HepG2 (cell line): ENCODE results near the gene AGAP1. TPM values are rescaled to one million over a fixed set of nuclear protein-coding genes. Genes with fewer than 3 reads are reported as not detected.

Experiments used
- ATAC-seq: fragments of 200-7000 bp; cut with Tn5 transposase; 3 replicates; pipeline ENCODE4 v1.9.1; 2020; ENCODE audit warnings: mild to moderate bottlenecking, moderate library complexity
- BruUV-seq: library from RNA; stranded (reverse); fragments of 400-500 nt; replicated peaks from 2 replicates; lab custom pipeline; 2021; lab: Mats Ljungman, UMichigan
- CTCF ChIA-PET: fragments of 300-600 bp; formaldehyde crosslinking; extraction: SDS; loops from one replicate; lab custom pipeline; 2021; ENCODE audit warnings: low total read pairs, inconsistent platforms, low intra/inter-chr PET ratio; lab: Yijun Ruan, JAX
- POLR2A ChIA-PET: fragments of 350-600 bp; sonication (Branson Sonifier 250); formaldehyde crosslinking; loops from one replicate; lab custom pipeline; 2020; ENCODE audit warnings: antibody characterized with exemption, inconsistent platforms; lab: Yijun Ruan, JAX
- DNase-seq: peaks from one replicate; pipeline ENCODE4 v3.0.0-alpha.2; 2015; ENCODE audit warnings: low spot score
- FAIRE-seq: peaks from 3 replicates; lab custom pipeline; 2011; peaks lifted over from hg19 to GRCh38; lab: Jason Lieb, UNC
- H2AFZ ChIP-seq: one replicate; pipeline ENCODE4 v1.6.1; 2011; ENCODE audit warnings: low read length, inconsistent platforms
- H3K27ac ChIP-seq: fragments of 300-600 bp; 3 replicates; pipeline ENCODE4 v1.8.0; 2011; ENCODE audit warnings: mixed run types, mild to moderate bottlenecking, mixed read lengths, low read length, inconsistent platforms; ENCODE audit not compliant: insufficient read depth; ENCODE audit errors: extremely low read length
- H3K27me3 ChIP-seq, 2 experiments: fragments of 200-600 bp in 1 of 2; 2 replicates in 1 of 2; 3 replicates in 1 of 2; pipeline versions ENCODE4 v1.6.0 to v1.8.0; 2011; ENCODE audit warnings: low read length in 2 of 2, mild to moderate bottlenecking in 2 of 2, moderate library complexity in 2 of 2, inconsistent platforms in 1 of 2; ENCODE audit not compliant: insufficient read depth in 2 of 2, control insufficient read depth in 1 of 2
- H3K36me3 ChIP-seq, 2 experiments: fragments of 200-600 bp in 1 of 2; replicated peaks in 1 of 2; 2 replicates in 1 of 2; 3 replicates in 1 of 2; pipeline versions ENCODE4 v1.5.1 to v1.8.0; 2011; ENCODE audit warnings: low read length in 2 of 2, inconsistent platforms in 1 of 2; ENCODE audit not compliant: insufficient read depth in 2 of 2, control insufficient read depth in 1 of 2
- H3K4me1 ChIP-seq: 2 replicates; pipeline ENCODE4 v1.5.1; 2012; ENCODE audit warnings: low read length, inconsistent platforms; ENCODE audit not compliant: insufficient read depth
- H3K4me2 ChIP-seq: 2 replicates; pipeline ENCODE4 v1.6.0; 2011; ENCODE audit warnings: low read depth, low read length, inconsistent platforms
- H3K4me3 ChIP-seq, 3 experiments: fragments of 200-600 bp in 1 of 3; sonication (generic), shearing (Covaris generic) in 1 of 3; replicated peaks in 1 of 3; 2 replicates each; pipeline ENCODE4 v1.5.1; 2011 to 2016; ENCODE audit warnings: low read length in 3 of 3, inconsistent platforms in 2 of 3, low read depth in 2 of 3, mild to moderate bottlenecking in 2 of 3, control low read depth in 1 of 3, mixed read lengths in 1 of 3; ENCODE audit not compliant: insufficient read depth in 1 of 3
- H3K79me2 ChIP-seq: one replicate; pipeline ENCODE4 v1.6.1; 2011; ENCODE audit warnings: low read length, inconsistent platforms; ENCODE audit not compliant: insufficient read depth
- H3K9ac ChIP-seq: 2 replicates; pipeline ENCODE4 v1.6.0; 2011; ENCODE audit warnings: mild to moderate bottlenecking, low read depth, low read length, inconsistent platforms; ENCODE audit not compliant: insufficient read depth
- H3K9me3 ChIP-seq: 2 replicates; pipeline ENCODE4 v1.5.1; 2012; ENCODE audit warnings: mild to moderate bottlenecking, low read length
- H4K20me1 ChIP-seq: 2 replicates; pipeline ENCODE4 v1.6.0; 2011; ENCODE audit warnings: inconsistent platforms, mild to moderate bottlenecking, low read length, moderate library complexity; ENCODE audit not compliant: insufficient read depth
- EED ChIP-seq: sonication (generic); formaldehyde crosslinking; IDR thresholded peaks from 2 replicates; pipeline ENCODE4 v1.5.0; 2020; ENCODE audit warnings: mild to moderate bottlenecking, missing genetic modification reagents
- ETV6 ChIP-seq: sonication (generic); formaldehyde crosslinking; conservative IDR thresholded peaks from 2 replicates; pipeline ENCODE4 v1.4.0; 2020; ENCODE audit warnings: missing genetic modification reagents
- IRX3 ChIP-seq: sonication (generic); formaldehyde crosslinking; IDR thresholded peaks from 2 replicates; pipeline ENCODE4 v1.8.1; 2023; ENCODE audit warnings: mild to moderate bottlenecking, low read depth, missing genetic modification reagents, borderline replicate concordance
- MZF1 ChIP-seq: sonication (generic); formaldehyde crosslinking; IDR thresholded peaks from 2 replicates; pipeline ENCODE4 v1.8.1; 2023; ENCODE audit warnings: mild to moderate bottlenecking, missing genetic modification reagents, borderline replicate concordance
- POLR2A ChIP-seq, 2 experiments: IDR thresholded peaks; 2 replicates each; pipeline ENCODE4 v1.6.1; 2011; ENCODE audit warnings: low read depth in 2 of 2, low read length in 2 of 2, mild to moderate bottlenecking in 1 of 2, moderate library complexity in 1 of 2; ENCODE audit not compliant: insufficient read depth in 1 of 2
- ZFP1 ChIP-seq: IDR thresholded peaks from 2 replicates; pipeline ENCODE4 v1.6.1; 2016
- ZFP37 ChIP-seq: sonication (generic); formaldehyde crosslinking; IDR thresholded peaks from 2 replicates; pipeline ENCODE4 v1.4.0; 2020; ENCODE audit warnings: missing genetic modification reagents, borderline replicate concordance
- ZNF10 ChIP-seq: sonication (generic); formaldehyde crosslinking; IDR thresholded peaks from 2 replicates; pipeline ENCODE4 v1.4.0; 2020; ENCODE audit warnings: mild to moderate bottlenecking, low read depth, missing genetic modification reagents, borderline replicate concordance
- ZNF205 ChIP-seq: IDR thresholded peaks from 2 replicates; pipeline ENCODE4 v1.6.1; 2018; ENCODE audit warnings: missing biosample characterization, missing genetic modification reagents
- ZNF644 ChIP-seq: IDR thresholded peaks from 2 replicates; pipeline ENCODE4 v1.6.1; 2016; ENCODE audit warnings: low read depth
- ZZZ3 ChIP-seq: sonication (generic); formaldehyde crosslinking; IDR thresholded peaks from 2 replicates; pipeline ENCODE4 v1.4.0; 2020; ENCODE audit warnings: missing genetic modification reagents, mild to moderate bottlenecking, borderline replicate concordance
- WGBS: methylation state at CpG from one replicate; pipeline ENCODE4 v1.1.6; 2017; ENCODE audit warnings: low lambda C conversion rate; 5-methylcytosine and 5-hydroxymethylcytosine counted together
- in situ Hi-C: cut with HindIII; loops from 2 replicates; pipeline ENCODE4 v1.10.0; 2017; ENCODE audit warnings: low pct_unique_long_range_greater_than_20kb; ENCODE audit not compliant: extremely low pct_ligation_motif_present
- intact Hi-C: fragments of 100-400 bp; cut with micrococcal nuclease; formaldehyde crosslinking; loops from one replicate; pipeline ENCODE4 v1.10.0; 2022; ENCODE audit not compliant: unreplicated experiment
- polyA plus RNA-seq, 8 experiments: library from polyadenylated mRNA; depleted of rRNA in 3 of 8; stranded (reverse) in 7 of 8; unstranded in 1 of 8; fragments of >200 nt; fragmentation: Illumina TruSeq in 4 of 8; extraction: Trizol in 4 of 8; gene quantifications; 2 replicates each; pipeline versions ENCODE4 v1.2.1 to v1.2.3, GENCODE V29; 2011 to 2016; ENCODE audit warnings: low read depth in 4 of 8, missing spikeins in 1 of 8, mixed read lengths in 1 of 8; ENCODE audit not compliant: insufficient read depth in 1 of 8
- total RNA-seq, 5 experiments: library from RNA; depleted of rRNA; stranded (reverse); fragments of >200 nt; fragmentation: Illumina TruSeq; extraction: Trizol; gene quantifications; 2 replicates each; pipeline ENCODE4 v1.2.3, GENCODE V29; 2016; ENCODE audit warnings: low read depth in 1 of 5
- TF ChIP-seq, protein P1 (sequence below): sonication (generic); formaldehyde crosslinking; IDR thresholded peaks from 2 replicates; pipeline ENCODE4 v1.5.0; 2020; ENCODE audit warnings: missing genetic modification reagents, mild to moderate bottlenecking, borderline replicate concordance
- TF ChIP-seq, protein P2 (sequence below): sonication (generic); formaldehyde crosslinking; IDR thresholded peaks from 2 replicates; pipeline ENCODE4 v1.4.0; 2020; ENCODE audit warnings: missing genetic modification reagents
- TF ChIP-seq, protein P3 (sequence below): sonication (generic); formaldehyde crosslinking; IDR thresholded peaks from 2 replicates; pipeline ENCODE4 v1.8.1; 2022; ENCODE audit warnings: mild to moderate bottlenecking, missing genetic modification reagents
- TF ChIP-seq, protein P4 (sequence below): sonication (generic); formaldehyde crosslinking; IDR thresholded peaks from 2 replicates; pipeline ENCODE4 v1.5.1; 2020; ENCODE audit warnings: missing genetic modification reagents, mild to moderate bottlenecking, borderline replicate concordance

AGAP1 gene
- total and polyA plus RNA-seq, 2 of the 13 experiments (the other 11 are each of a cell fraction or from before 2014, with no cell fraction given), result 21.2 to 32.7 TPM

DNA sequence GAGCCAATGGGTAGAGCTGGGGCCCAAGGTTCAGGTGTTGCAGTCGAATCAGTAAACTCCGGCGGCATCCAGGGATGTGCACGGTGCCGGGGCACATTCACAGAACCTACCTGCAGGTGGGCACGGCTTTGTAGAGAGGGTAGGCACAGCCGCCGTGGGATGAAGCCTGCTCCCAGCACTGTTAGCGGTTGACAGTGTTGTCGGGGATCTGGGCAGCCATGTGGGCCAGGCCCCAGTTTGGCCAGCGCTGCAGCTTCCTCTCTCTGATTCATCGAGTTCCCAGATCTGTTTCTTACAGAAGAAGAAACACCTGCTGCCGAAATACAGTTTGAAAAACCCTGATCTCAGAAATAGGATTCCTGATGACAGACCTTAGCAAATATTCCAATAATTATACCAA, 274.8 kb downstream of the AGAP1 start (continued):
- no peak for TF ChIP-seq ZZZ3 (CRISPR knock-in tag)
- TF ChIP-seq ZNF205 (CRISPR knock-in tag), result no peak
- TF ChIP-seq ETV6 (CRISPR knock-in tag), result no peak
- TF ChIP-seq ZFP1, result no peak
- TF ChIP-seq, protein P1, sequence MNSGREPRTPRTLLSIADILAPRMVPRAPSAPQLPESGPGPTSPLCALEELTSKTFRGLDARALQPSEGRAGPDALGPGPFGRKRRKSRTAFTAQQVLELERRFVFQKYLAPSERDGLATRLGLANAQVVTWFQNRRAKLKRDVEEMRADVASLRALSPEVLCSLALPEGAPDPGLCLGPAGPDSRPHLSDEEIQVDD (CRISPR knock-in tag), result no peak
- TF ChIP-seq ZNF10 (CRISPR knock-in tag), result no peak
- TF ChIP-seq ZNF644 (CRISPR knock-in tag), result no peak
- TF ChIP-seq IRX3 (CRISPR knock-in tag), result no peak
- no peak for TF ChIP-seq MZF1 (CRISPR knock-in tag)
- no peak for TF ChIP-seq ZFP37 (CRISPR knock-in tag)
- TF ChIP-seq EED (CRISPR knock-in tag), result no peak

DNA sequence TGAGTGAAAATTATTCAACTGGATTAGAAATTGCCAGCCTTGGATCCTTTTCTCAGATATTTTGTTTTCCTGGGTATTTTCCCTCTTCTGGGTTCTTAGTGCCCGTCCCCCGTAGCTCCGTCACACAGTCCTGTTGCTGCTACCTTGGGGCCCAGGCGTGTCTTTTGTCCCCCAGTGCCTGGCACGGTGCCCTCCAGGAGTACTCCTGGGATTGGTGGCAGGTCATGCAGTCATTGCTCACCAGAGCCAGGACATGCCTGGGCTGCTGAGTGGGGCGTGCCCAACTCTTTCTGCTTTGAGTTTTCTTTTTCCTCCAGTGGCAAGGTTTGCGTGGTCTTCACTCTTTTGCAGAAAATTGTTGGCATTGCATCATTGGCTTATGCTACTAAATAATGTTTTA, 275.2 kb downstream of the AGAP1 start:
- H3K4me1 ChIP-seq, result peaks cover 12% of the 10 kb centered on the region; the same call in 1 of the 2 replicates
- H3K9me3 ChIP-seq, result no peaks in the 10 kb centered on the region
- BruUV-seq, result no TSS peak
- DNase-seq (no peak), ATAC-seq (no peak), FAIRE-seq (no peak)
- H3K27me3 ChIP-seq, result no peaks in the 10 kb centered on the region
- no peak overlapping the region for H3K27ac ChIP-seq
- 96% methylated on average over 7 of the region's 7 CpGs for WGBS
- H3K79me2 ChIP-seq, result no peaks in the 10 kb centered on the region
- H3K4me2 ChIP-seq, result no peak overlapping the region
- intact Hi-C loops (no loop called here), in situ Hi-C loops (no loop called here)
- no peak overlapping the region for H3K4me3 ChIP-seq
- H3K36me3 ChIP-seq, result peaks cover 3 to 6% of the 10 kb centered on the region in 2 experiments; a peak in 3 of 5 replicates
- no peak overlapping the region for H3K9ac ChIP-seq
- POLR2A ChIA-PET, result no interaction called here
- H2AFZ ChIP-seq, result no peak overlapping the region
- CTCF ChIA-PET, result no interaction called here
- H4K20me1 ChIP-seq, result no peaks in the 10 kb centered on the region
- TF ChIP-seq, protein P2, sequence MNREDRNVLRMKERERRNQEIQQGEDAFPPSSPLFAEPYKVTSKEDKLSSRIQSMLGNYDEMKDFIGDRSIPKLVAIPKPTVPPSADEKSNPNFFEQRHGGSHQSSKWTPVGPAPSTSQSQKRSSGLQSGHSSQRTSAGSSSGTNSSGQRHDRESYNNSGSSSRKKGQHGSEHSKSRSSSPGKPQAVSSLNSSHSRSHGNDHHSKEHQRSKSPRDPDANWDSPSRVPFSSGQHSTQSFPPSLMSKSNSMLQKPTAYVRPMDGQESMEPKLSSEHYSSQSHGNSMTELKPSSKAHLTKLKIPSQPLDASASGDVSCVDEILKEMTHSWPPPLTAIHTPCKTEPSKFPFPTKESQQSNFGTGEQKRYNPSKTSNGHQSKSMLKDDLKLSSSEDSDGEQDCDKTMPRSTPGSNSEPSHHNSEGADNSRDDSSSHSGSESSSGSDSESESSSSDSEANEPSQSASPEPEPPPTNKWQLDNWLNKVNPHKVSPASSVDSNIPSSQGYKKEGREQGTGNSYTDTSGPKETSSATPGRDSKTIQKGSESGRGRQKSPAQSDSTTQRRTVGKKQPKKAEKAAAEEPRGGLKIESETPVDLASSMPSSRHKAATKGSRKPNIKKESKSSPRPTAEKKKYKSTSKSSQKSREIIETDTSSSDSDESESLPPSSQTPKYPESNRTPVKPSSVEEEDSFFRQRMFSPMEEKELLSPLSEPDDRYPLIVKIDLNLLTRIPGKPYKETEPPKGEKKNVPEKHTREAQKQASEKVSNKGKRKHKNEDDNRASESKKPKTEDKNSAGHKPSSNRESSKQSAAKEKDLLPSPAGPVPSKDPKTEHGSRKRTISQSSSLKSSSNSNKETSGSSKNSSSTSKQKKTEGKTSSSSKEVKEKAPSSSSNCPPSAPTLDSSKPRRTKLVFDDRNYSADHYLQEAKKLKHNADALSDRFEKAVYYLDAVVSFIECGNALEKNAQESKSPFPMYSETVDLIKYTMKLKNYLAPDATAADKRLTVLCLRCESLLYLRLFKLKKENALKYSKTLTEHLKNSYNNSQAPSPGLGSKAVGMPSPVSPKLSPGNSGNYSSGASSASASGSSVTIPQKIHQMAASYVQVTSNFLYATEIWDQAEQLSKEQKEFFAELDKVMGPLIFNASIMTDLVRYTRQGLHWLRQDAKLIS, result no peak
- TF ChIP-seq, protein P3, sequence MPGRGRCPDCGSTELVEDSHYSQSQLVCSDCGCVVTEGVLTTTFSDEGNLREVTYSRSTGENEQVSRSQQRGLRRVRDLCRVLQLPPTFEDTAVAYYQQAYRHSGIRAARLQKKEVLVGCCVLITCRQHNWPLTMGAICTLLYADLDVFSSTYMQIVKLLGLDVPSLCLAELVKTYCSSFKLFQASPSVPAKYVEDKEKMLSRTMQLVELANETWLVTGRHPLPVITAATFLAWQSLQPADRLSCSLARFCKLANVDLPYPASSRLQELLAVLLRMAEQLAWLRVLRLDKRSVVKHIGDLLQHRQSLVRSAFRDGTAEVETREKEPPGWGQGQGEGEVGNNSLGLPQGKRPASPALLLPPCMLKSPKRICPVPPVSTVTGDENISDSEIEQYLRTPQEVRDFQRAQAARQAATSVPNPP, result no peak
- no peak for TF ChIP-seq POLR2A (IDR thresholded peaks at IDR 0.05; ENCODE audit: insufficient read depth in 1 of 2, low read depth in 2 of 2, low read length in 2 of 2)
- TF ChIP-seq, protein P4, sequence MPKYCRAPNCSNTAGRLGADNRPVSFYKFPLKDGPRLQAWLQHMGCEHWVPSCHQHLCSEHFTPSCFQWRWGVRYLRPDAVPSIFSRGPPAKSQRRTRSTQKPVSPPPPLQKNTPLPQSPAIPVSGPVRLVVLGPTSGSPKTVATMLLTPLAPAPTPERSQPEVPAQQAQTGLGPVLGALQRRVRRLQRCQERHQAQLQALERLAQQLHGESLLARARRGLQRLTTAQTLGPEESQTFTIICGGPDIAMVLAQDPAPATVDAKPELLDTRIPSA (CRISPR knock-in tag), result no peak
